Left lung (tissue), 10 donors: ENCODE measurements around the gene UHRF2. TPM values are rescaled to one million over a fixed set of nuclear protein-coding genes. Genes with fewer than 3 reads are reported as not detected.

ENCODE experiments used
- ATAC-seq: fragments of 200-7000 bp; cut with Tn5 transposase; one replicate; pipeline ENCODE4 v1.9.1; 2020; ENCODE audit warnings: moderate library complexity
- DNase-seq, 4 donors: peaks; one replicate each; pipeline ENCODE4 v3.0.0-alpha.2; 2013 to 2020
- H3K27ac ChIP-seq, 2 donors: fragments of 200-600 bp; sonication (generic) in 1 of 2; one replicate each; pipeline versions ENCODE4 v1.5.0 to v1.8.0; 2020 to 2021
- H3K27me3 ChIP-seq, 2 donors: fragments of 200-600 bp; sonication (generic) in 1 of 2; one replicate each; pipeline versions ENCODE4 v1.5.0 to v1.8.0; 2020 to 2021
- H3K36me3 ChIP-seq, 2 donors: fragments of 200-600 bp; sonication (generic) in 1 of 2; one replicate each; pipeline versions ENCODE4 v1.5.0 to v1.8.0; 2020 to 2021
- H3K4me1 ChIP-seq, 2 donors: fragments of 200-600 bp; one replicate each; pipeline ENCODE4 v1.8.0; 2021
- H3K4me3 ChIP-seq, 2 donors: fragments of 200-600 bp; sonication (generic) in 1 of 2; one replicate each; pipeline versions ENCODE4 v1.5.0 to v1.8.0; 2020 to 2021; ENCODE audit warnings: mild to moderate bottlenecking in 1 of 2
- H3K9me3 ChIP-seq, 2 donors: fragments of 200-600 bp; sonication (generic) in 1 of 2; one replicate each; pipeline versions ENCODE4 v1.5.0 to v1.8.0; 2020 to 2021
- intact Hi-C, 2 donors: fragments of 100-400 bp; cut with DNase I; formaldehyde crosslinking; loops; one replicate each; pipeline versions ENCODE4 v1.11.2 to v1.14.2; 2022
- polyA plus RNA-seq, 6 donors: library from polyadenylated mRNA; unstranded; fragments of 120-200 nt; gene quantifications; one replicate each; pipeline ENCODE4 v1.2.1, GENCODE V29; 2013; ENCODE audit not compliant: insufficient read length in 6 of 6
- total RNA-seq, 2 donors: library from RNA; stranded (reverse); fragmentation: NEBNext Ultra II Directional; extraction: Animal tissue kit (Norgen Biotek cat#: 25700); gene quantifications; one replicate each; pipeline ENCODE4 v1.2.1, GENCODE V29; 2021
- TF ChIP-seq, protein P1 (sequence below), 2 donors: fragments of 200-600 bp; sonication (generic) in 1 of 2; IDR thresholded peaks; one replicate each; pipeline versions ENCODE4 v1.5.0 to v1.8.0; 2021; ENCODE audit warnings: antibody characterized with exemption in 2 of 2
- donor health status: DM: no; HTN: yes; CAD: no.
- donor health status: DM: no; HTN: no; CAD: no.

Gene UHRF2
- total and polyA plus RNA-seq, 8 donors, result 32.7 to 86.9 (median 67.4) TPM

DNA sequence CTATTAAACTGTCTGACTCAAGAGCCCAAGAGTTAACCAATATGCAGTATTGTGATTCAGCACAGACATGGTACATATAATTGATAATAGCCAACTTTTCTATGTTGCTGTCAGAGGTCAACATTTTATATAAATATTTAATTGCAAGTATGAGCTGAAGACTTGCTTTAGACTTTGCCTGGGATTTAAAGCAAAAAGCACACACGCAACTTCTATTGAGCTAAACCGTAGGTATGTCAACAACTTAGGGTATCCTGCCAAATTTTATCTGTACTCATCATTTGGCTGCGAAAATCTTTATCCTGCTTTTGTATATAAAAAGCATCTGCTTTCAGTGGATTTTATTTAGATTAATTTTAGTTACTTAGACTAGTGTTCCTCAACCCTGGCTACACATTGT, 27.4 kb downstream of the UHRF2 start:
- Histone ChIP-seq H3K4me3 (no peak overlapping the region), H3K36me3 (peaks cover 0 to under 1% of the 10 kb centered on the region in 2 donors), H3K27ac (no peak overlapping the region), H3K9me3 (no peaks in the 10 kb centered on the region), H3K27me3 (no peaks in the 10 kb centered on the region), H3K4me1 (peaks cover 0 to 19% of the 10 kb centered on the region in 2 donors)
- intact Hi-C loops, result no loop called here
- DNase-seq (no peak), ATAC-seq (no peak)
- TF ChIP-seq, protein P1, sequence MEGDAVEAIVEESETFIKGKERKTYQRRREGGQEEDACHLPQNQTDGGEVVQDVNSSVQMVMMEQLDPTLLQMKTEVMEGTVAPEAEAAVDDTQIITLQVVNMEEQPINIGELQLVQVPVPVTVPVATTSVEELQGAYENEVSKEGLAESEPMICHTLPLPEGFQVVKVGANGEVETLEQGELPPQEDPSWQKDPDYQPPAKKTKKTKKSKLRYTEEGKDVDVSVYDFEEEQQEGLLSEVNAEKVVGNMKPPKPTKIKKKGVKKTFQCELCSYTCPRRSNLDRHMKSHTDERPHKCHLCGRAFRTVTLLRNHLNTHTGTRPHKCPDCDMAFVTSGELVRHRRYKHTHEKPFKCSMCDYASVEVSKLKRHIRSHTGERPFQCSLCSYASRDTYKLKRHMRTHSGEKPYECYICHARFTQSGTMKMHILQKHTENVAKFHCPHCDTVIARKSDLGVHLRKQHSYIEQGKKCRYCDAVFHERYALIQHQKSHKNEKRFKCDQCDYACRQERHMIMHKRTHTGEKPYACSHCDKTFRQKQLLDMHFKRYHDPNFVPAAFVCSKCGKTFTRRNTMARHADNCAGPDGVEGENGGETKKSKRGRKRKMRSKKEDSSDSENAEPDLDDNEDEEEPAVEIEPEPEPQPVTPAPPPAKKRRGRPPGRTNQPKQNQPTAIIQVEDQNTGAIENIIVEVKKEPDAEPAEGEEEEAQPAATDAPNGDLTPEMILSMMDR (IDR thresholded peaks at IDR 0.05), result no peak

DNA sequence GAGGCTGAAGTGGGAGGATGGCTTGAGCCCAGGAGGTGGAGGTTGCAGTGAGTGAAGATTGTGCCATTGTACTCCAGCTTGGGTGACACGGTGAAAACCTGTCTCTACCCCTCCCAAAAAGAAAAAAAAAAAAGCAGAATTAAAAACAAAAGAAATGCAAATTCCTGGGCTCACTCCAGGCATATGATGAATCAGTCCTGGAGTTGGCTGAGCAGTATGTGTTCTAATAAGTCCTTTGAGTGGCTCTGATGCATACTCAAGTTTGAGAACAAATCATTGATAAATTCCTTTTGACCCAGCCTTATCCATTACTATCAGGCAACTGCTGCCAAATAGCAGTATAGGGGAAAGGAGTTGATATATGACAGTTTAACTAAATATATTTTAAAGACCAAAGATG, 28.3 kb downstream of the UHRF2 start:
- ATAC-seq, result no peak

DNA sequence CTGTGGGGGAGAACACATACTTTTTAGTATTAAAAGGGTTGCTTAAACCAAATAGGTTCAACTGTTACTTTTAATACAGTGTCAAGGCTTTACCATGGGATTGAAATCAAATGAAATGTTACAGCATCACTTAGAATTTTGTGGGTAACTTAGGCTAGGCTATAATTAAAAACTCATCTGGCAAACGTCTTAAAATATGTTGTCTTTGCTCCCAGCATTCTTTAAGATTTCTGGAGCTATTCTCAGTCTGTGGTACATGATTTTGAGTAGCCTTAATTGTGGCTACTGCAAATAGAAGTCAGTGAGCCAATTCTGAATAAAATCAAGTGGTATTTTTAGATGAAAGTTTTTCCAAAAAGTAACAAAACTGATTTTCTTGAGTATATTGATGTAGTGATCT, 30.7 kb downstream of the UHRF2 start:
- Histone ChIP-seq H3K36me3 (peaks cover 0 to 4% of the 10 kb centered on the region in 2 donors), H3K4me1 (peaks cover 0 to 24% of the 10 kb centered on the region in 2 donors), H3K27me3 (no peaks in the 10 kb centered on the region), H3K27ac (no peak overlapping the region), H3K9me3 (no peaks in the 10 kb centered on the region), H3K4me3 (no peak overlapping the region)
- ATAC-seq (no peak), DNase-seq (no peak)
- TF ChIP-seq, protein P1 (IDR thresholded peaks at IDR 0.05), result no peak
- intact Hi-C loops, result no loop called here

More for the DNA sequence above, 28.3 kb downstream of the UHRF2 start:
- Histone ChIP-seq H3K9me3 (no peaks in the 10 kb centered on the region), H3K27me3 (no peaks in the 10 kb centered on the region), H3K27ac (no peak overlapping the region), H3K4me1 (peaks cover 0 to 19% of the 10 kb centered on the region in 2 donors), H3K36me3 (peaks cover 0 to 4% of the 10 kb centered on the region in 2 donors), H3K4me3 (no peak overlapping the region)
- DNase-seq, result no peak
- TF ChIP-seq, protein P1 (IDR thresholded peaks at IDR 0.05), result no peak
- intact Hi-C loops, result no loop called here

DNA sequence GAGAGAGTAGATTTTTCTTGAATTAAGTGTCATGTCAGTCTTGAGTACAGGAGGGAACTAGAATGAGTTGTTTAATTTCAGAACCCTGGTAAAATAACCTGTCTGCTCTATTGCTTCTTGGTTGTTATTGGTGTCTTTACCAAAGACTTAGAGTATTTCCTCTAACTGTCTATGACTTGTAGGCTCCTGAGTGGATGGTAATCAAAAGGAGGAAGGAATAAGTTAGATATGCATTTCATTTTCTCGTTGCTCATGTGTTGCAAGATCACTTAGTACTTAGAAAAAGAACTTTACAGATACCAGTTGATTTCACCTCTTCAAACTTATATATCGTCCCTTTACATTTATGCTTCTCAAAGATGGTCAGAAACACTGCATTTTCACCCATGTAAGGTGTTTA, 31.1 kb downstream of the UHRF2 start:
- intact Hi-C loops, result no loop called here
- peak; percentile 26 for ATAC-seq
- Histone ChIP-seq H3K4me3 (no peak overlapping the region), H3K36me3 (peaks cover 0 to 4% of the 10 kb centered on the region in 2 donors), H3K27me3 (no peaks in the 10 kb centered on the region), H3K4me1 (peaks cover 0 to 27% of the 10 kb centered on the region in 2 donors), H3K9me3 (no peaks in the 10 kb centered on the region), H3K27ac (peak overlapping the region in 1 of 2 donors; percentile 38)
- DNase-seq, result no peak
- TF ChIP-seq, protein P1 (IDR thresholded peaks at IDR 0.05), result no peak

DNA sequence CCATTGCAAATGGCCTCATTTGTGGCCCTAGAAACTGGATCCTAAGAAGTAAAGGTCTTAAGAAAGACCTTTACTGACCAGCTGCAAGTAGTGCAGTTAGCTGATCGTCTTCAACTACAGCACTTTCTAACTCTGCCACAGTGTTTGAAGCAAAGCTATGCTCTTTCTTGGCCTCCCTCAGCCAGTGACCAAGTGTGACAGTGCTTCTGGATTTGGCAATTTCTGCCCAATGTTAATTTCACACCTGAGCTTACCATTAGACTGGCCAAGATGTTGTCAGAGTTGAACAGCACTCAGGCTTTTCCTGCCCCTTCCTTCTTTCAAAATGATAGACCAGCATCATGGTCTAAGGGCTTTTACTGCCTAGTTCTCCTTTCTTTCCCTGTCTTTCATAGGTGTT, 36.1 kb downstream of the UHRF2 start:
- ATAC-seq (no peak), DNase-seq (no peak)
- Histone ChIP-seq H3K4me1 (peaks cover 0 to 35% of the 10 kb centered on the region in 2 donors), H3K27ac (peak overlapping the region in 1 of 2 donors; percentile 7), H3K27me3 (no peaks in the 10 kb centered on the region), H3K9me3 (no peaks in the 10 kb centered on the region), H3K4me3 (no peak overlapping the region), H3K36me3 (peaks cover 0 to 4% of the 10 kb centered on the region in 2 donors)
- intact Hi-C loops, result no loop called here
- TF ChIP-seq, protein P1 (IDR thresholded peaks at IDR 0.05), result no peak
